Measurements from ENCODE around the gene BCL11A. TPM values are rescaled to one million over a fixed set of nuclear protein-coding genes. Genes with fewer than 3 reads are reported as not detected.

The BCL11A gene
- total RNA-seq, 1 donor from 2014 or later: 31.2 TPM

DNA sequence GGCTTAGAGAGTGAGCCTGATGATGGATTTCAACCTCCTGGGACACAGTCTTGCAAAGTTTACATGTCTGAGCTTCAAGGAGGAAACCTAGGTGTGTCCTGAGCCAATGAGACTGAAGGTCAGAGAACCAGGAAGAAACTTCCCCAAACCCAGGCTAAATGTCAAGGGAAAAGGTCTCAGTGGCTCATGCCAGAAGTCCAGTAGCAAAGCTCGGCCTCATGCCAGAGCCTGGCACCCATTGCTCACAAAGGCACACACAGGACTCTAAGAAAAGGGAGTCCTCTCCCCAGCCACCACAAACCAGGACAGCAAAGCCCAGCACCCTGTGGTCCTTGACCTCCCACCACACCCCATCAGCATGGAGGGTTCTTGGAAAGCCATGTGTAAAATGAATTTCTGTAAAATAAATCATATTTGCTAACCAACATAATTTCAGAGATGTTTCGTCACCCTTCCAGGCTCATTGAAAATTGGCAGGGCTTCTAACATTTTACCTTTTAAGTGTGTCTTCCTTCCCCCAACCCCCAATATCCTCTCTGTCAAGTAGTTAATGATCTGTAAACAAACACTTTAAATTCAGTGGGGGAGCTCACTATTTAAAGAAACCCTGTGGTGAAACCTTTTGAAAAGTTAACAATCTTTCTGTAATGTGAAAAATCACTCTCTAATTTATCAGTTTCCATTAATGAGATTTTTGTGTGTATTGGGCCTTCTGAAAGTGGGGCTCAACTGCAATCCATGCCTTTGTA, 77.1 kb downstream of the BCL11A start:
- ATAC-seq: peak; percentile 27
- DNase-seq: peak; percentile 72
- intact Hi-C loops (cut with micrococcal nuclease): no loop called here

DNA sequence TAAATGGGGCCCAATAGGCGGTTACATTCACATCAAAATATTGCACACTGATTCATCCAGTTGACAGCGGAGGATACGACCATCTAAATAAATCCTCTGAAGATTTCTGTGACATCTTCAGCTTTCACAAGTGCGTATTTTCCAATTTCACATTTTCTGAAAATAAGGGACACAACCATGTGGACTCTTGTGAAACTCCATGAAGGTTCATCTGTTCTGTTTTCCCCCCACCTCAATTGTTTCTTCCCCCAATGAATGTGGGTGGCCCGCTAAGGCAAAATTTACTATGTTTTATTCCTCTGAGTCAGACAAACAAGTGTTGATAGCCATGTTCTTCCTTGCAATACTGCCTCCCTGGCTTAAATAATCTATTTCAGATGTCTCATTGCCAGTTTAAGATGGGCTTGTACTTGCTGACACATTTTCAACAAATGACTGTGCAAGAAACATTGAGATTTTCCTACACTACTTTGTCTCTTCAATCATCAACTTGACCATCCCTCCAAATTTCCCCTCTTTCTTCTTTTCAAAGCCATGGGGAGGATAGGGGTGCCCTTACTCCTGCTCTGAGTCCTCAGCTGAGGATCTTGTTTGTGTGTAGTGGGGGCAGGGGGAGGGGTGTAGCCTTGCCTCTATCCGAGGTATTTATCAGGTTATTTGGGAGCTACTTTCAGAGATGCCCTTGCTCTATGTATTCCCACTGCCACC, 78.2 kb downstream of the BCL11A start:
- DNase-seq (no peak), ATAC-seq (no peak)
- intact Hi-C loops (cut with micrococcal nuclease): no loop called here

DNA sequence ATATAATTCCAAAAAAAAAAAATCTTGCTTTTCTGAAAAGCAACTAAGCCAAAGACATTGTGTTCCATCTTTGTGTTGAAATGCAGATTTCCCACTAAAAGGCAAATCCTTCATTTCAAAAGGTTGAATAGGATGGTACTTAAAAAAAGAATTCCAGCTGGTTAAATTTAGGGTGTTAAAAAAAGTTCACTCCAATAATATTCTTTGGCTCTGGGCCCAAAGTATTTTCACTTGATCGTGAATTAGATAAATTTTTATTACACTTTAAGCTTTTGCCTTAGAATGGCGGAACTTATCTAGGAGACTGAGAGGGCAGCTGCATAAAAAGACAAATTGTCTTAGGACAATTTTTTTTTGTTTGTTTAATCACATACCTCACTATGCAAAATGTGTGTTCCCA, 79.2 kb downstream of the BCL11A start:
- intact Hi-C loops (cut with micrococcal nuclease): no loop called here
- no peak for ATAC-seq

DNA sequence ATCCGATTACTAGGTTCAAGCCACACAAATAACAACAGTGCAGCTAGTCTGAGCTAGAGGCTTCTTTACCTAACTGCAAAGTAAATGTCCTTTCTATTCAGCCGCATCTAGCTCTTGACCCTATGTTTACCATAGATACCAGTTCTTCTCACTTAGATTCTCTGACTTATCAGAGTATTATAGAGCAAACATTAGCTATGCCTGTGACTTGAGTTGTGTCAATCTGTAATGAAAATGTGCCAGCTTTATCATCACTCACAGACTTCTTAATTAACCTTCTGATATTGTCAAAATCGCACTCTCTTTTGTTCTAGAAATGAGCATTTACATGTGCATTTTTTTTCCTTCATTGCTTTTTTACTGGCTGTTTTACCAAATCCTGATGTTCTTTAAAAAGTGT, 79.9 kb downstream of the BCL11A start:
- ATAC-seq (no peak), DNase-seq (no peak)
- intact Hi-C loops (cut with micrococcal nuclease): no loop called here

More for the DNA sequence above, 79.2 kb downstream of the BCL11A start:
- no peak for DNase-seq

DNA sequence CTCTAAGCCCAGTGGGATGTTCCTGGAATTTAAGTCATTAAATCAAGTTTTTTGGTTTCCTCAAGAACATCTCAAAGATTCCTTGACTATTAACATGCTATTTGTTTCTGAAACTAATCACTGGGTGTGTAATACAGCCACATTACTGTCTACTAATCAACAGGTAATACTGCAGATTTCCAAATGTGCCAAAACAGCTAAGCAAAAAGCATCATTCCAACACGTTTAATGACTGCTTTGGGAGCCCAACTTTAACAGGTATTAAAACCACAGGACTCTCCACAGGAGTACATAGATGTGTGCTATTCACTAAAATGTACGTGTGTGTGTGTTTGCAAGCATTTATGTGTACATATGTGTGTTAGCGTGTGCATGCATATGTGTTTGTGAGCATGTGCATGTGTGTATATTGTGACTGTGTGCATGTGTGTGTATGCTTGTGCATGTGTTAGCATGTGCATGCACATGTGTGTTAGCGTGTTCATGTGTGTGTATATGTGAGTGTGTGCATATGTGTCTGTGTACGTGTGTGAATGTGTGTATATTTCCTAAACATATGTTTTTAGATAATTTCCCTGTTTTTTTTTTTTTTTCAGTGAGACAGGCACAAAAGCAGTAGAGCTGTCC, 80.7 kb downstream of the BCL11A start:
- no peak for DNase-seq
- intact Hi-C loops (cut with micrococcal nuclease): no loop called here
- ATAC-seq: no peak

DNA sequence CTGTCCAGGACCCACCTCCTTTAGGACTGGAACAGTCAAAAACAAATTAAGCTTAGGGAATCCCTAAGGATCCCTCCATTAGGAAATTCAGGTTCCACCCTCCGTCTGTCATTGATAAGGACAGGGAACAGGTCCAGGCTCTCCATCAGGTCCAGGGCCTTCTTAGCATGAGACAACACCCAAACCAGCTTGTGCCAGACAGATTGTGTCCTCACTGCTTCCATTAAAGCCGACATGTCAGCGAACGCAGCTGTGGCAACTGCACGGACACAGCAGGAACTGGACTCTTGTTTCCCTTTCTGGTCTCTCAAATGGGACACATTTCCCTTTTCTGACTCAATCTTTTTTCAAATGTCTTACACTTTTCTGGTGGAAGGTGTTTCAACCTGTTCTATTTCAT, 81.4 kb downstream of the BCL11A start:
- intact Hi-C loops (cut with micrococcal nuclease): no loop called here
- peak; percentile 84 for ATAC-seq

DNA sequence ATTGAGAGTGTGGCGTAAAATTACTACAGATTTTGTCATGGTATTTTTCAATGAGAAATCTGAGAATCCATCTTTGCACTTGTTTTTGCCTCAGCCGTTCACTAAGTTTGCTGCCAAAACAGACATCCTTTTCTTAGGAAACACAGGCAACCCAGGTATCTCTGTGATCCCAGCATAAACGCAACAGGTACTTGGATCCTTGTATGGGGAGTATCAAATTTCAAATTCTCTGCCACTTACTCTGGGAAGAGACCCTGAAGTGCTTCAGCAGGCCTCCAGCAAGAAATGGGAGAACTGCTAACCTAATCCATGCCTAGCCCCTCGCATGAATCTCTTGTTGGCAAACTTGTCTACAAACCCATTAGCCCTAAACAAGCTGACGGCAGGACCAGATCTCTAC, 83.1 kb downstream of the BCL11A start:
- ATAC-seq: no peak
- no peak for DNase-seq
- intact Hi-C loops (cut with micrococcal nuclease): no loop called here

More for the DNA sequence above, 81.4 kb downstream of the BCL11A start:
- DNase-seq: peak; percentile 59

DNA sequence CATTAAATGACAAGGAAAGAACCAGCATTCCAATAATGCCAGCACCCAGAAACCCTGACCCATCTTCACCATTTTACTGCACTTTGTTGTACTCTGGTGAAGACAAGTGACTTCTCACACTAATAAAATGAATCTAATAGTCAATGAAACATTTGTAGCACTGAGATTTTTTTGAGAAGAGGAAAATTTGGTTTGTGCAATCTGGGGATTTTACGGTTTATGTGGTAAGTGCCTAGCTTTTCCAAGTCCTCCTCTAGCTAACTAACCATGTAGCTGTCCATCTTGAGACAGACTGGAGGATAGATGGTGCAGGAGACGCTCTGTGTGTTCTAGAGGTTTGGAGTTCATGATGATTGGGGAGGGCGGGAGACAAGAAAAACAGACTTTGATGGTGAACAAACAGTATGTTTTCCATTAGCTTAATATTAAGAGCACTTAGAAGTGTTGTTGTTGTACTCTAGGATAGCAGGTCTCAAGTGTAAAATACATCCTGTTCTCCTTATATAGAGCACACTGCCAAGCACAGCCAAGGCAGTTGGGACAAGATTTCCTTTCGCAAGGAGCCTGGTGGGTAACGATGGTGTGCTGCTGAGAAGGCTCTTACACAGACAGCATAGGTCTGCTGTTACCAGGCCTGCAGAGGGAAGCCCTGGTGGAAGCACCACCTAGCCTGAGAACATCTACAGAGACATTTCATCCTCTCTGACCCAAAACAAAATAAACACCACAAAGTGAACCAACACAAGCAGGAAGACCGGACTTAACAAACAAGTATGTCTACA, 83.7 kb downstream of the BCL11A start:
- ATAC-seq (no peak), DNase-seq (no peak)
- intact Hi-C loops (cut with micrococcal nuclease): no loop called here

DNA sequence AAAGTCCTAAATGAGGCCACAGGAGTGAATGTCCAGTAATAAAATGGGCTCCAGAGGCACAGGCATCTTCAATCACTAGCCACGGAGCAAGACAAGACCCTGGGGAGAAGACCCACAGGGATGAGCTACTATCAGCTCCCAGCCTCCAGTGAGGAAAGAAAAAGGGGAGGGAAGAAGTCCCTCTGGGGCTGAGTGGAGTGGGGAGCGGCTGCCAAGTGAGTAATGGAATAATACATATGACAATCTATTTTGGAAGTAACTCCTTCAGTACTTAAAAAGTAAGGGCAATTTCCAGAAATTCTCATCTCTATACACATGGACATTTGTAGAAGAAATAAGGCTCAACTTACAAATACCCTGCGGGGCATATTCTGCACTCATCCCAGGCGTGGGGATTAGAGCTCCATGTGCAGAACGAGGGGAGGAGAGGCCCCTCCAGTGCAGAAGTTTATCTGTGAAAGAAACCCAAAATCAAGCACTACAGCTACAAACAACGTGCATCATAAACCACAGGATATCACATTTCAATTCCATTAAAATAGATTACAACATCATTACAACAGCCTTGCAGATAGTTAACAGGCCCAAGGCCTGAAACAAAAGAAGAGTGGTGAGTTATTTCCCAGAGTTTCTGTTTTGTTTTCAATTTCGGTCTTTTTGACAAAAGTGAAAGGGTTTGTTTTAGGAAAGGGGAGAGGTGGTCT, 84.9 kb downstream of the BCL11A start:
- DNase-seq (no peak), ATAC-seq (peak; percentile 54)
- intact Hi-C loops (cut with micrococcal nuclease): no loop called here

DNA sequence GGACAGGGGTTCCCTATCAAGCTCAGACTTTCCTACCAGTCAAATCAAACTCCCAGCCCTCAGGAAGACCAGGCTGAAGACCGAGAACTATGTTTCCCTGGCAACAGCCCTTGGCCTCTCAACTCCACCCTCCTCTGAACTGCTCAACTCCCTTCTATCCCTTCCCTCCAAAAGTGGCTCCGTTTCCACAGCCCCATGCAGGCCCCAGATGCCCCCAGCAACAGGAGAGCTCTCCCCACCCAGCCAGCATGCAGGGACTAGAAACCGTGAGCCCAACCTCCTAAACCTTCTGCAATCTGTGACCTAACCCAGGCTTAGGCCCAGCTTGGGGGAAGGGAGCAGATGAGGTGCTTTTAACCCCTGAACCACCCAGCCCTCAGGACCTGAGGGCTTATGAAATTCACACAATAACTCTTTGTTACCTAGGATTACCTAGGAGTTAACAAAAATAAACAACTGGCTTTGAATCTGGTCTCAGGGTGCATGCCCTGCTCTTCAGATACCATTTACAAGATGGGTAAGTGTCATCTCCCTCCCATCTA, 87.2 kb downstream of the BCL11A start:
- intact Hi-C loops (cut with micrococcal nuclease): no loop called here
- no peak for ATAC-seq
- DNase-seq: no peak

DNA sequence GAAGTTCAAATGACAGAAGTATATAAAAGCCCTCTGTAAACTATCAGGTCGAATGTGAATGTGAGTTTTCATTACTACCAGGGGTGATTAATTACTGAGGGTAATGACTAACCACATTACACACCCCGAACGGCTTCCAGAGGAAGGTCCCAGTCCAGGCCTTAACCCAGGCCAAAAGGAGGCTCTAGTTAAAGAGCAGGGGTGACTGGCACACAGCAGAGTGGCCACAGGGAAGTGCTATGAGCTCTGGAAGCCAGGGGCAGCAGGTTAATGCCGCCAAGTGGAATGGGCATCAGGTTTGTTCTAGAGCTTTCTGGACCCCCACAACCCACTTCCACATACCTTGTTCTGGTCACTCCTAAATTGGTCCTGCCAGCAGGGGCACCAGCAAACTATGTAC, 87.7 kb downstream of the BCL11A start:
- ATAC-seq (no peak), DNase-seq (no peak)
- intact Hi-C loops (cut with micrococcal nuclease): no loop called here

DNA sequence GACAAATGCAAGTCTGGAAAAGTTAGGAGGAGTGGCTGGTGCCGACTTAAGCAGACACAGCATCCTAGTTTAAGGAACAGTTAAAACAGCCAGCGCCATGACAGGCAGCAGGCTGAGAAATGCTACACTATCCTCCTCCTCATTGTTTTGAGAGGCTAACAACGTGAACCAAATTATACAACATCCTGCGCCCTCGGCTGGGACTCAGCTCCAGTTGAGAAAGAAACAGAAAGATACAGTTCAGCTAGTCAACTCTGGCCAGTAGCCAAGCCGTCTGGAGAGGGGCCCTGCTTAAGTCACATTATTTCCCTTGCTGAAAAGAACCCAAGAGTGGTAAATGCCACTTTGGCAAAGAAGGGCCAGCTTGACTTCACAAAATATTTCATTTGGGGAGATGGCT, 90.2 kb downstream of the BCL11A start:
- DNase-seq (no peak), ATAC-seq (peak; percentile 73)
- intact Hi-C loops (cut with micrococcal nuclease): no loop called here

DNA sequence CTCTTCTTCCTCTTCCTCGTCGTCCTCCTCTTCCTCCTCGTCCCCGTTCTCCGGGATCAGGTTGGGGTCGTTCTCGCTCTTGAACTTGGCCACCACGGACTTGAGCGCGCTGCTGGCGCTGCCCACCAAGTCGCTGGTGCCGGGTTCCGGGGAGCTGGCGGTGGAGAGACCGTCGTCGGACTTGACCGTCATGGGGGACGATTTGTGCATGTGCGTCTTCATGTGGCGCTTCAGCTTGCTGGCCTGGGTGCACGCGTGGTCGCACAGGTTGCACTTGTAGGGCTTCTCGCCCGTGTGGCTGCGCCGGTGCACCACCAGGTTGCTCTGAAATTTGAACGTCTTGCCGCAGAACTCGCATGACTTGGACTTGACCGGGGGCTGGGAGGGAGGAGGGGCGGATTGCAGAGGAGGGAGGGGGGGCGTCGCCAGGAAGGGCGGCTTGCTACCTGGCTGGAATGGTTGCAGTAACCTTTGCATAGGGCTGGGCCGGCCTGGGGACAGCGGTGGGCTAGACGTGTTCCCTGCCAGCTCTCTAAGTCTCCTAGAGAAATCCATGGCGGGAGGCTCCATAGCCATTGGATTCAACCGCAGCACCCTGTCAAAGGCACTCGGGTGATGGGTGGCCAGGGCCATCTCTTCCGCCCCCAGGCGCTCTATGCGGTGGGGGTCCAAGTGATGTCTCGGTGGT, 91.9 kb downstream of the BCL11A start:
- ATAC-seq (no peak), DNase-seq (no peak)

DNA sequence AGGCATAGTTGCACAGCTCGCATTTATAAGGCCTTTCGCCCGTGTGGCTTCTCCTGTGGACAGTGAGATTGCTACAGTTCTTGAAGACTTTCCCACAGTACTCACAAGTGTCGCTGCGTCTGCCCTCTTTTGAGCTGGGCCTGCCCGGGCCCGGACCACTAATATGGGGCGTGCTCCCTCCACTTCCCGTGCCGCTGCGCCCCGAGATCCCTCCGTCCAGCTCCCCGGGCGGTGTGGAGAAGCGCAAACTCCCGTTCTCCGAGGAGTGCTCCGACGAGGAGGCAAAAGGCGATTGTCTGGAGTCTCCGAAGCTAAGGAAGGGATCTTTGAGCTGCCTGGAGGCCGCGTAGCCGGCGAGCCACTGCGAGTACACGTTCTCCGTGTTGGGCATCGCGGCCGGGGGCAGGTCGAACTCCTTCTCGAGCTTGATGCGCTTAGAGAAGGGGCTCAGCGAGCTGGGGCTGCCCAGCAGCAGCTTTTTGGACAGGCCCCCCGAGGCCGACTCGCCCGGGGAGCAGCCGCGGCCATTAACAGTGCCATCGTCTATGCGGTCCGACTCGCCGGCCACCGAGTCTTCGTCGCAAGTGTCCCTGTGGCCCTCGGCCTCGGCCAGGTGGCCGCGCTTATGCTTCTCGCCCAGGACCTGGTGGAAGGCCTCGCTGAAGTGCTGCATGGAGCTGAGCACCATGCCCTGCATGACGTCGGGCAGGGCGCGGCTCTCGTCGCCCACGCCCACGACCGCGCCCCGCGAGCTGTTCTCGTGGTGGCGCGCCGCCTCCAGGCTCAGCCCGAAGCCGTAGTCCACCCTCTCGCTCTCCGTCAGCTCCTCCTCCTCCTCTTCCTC, 92.7 kb downstream of the BCL11A start:
- DNase-seq (no peak), ATAC-seq (no peak)
- intact Hi-C loops (cut with micrococcal nuclease): no loop called here

More for the DNA sequence above, 91.9 kb downstream of the BCL11A start:
- intact Hi-C loops (cut with micrococcal nuclease): no loop called here

DNA sequence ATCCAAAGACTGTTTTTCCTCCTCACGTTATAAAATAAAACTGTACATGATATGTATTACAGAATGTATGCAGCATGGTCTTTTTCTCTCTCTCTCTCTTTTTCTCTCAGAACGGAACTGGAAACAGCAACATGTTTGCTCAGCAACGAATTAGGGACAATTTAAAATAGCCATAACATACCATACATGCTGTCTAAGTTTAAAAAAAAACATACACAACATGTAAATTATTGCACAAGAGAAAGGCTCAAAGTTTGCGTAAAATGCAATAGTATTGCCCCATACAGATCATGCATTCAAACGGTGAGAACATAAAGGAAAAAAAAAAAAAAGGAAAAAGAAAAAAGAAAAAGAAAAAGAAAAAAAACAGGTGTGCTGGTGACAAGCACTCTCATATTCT, 93.6 kb downstream of the BCL11A start:
- intact Hi-C loops (cut with micrococcal nuclease): no loop called here
- no peak for ATAC-seq
- no peak for DNase-seq

DNA sequence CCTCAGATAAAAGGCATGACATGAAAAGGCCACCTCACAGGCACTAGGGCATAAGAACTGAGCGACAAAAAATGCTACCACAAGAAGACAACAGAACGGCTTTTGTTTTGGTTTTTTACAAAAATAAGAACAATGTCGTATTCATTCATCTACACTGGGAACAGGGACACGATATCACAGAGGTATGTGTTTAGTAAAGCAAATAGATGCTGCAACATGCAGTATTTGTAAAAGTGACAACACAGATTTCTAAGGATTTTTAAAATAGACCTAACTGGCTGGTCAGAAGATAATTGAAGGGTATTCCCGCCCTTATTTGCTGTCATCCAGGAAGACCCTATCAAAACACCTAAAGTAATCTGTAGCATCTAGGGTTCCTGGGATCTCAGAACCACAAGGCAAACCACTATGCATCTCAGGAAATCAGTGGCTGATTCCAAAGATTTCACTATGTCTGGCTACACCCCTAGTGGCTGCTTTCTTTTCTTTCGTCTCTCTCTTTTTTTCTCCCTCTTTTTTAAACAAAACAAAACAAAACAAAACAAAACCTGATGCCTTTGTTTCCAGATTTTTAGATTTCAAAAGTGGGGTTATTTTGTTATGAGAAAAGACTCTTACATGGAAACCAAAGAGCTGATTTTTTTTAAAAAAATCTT, 97.2 kb downstream of the BCL11A start:
- no peak for ATAC-seq
- DNase-seq: no peak
- intact Hi-C loops (cut with micrococcal nuclease): no loop called here

DNA sequence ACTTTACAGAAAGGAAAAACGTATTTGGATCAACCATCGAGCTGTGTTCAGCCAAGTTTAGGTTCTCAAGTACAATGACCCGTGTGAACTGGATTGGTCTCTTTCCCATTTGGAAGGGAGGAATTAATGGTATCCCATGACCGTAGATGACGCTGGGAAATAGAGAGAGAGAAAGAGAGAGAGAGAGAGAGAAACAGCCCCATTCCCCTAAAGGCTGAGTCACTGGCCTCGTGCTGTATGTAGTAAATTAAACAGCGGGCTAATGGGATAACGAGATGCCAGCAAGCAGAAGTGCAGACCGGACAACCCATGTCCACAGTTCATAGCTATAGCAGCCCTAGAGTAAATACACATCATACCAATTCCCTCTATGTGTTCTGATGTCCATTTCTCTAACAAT, 99.6 kb downstream of the BCL11A start:
- intact Hi-C loops (cut with micrococcal nuclease): no loop called here
- ATAC-seq (no peak), DNase-seq (no peak)

Measured in left ventricle myocardium superior (tissue), 1 donor.